DOHH2 (cell line): ENCODE results near the gene GPC5.

ENCODE experiments used
- EZH2phosphoT487 ChIP-seq: fragments of 200-600 bp; sonication (generic); IDR thresholded peaks from 2 replicates; pipeline ENCODE4 v1.6.1; 2017; ENCODE audit warnings: borderline replicate concordance, mild to moderate bottlenecking, antibody characterized with exemption, low read length, moderate library complexity, mixed read lengths
- TF ChIP-seq, protein P1 (sequence below): fragments of 200-600 bp; sonication (generic); IDR thresholded peaks from one replicate; pipeline ENCODE4 v1.5.1; 2014; ENCODE audit warnings: antibody characterized with exemption, mild to moderate bottlenecking, low read depth, low read length; ENCODE audit not compliant: poor library complexity, severe bottlenecking

DNA sequence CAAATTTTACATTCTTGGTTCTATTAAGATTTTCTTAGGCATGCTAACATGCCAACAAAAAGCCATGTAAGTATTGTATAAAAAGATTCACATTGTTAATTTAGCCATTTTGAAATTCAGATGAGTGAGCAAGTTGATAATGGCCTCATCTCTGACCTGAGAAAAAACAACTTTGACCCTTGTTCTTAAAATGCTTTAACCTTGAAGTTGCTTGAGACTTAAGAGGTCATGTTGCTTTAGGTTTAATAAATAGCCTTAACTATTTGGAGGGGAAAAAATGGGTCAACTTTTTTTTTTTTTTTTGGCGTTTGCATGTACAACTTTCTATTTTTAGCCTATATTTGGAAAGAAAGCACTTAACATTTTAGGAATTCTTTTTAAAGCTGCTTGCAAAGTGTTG lies 44.9 kb upstream of the GPC5 start:
- TF ChIP-seq, protein P1, sequence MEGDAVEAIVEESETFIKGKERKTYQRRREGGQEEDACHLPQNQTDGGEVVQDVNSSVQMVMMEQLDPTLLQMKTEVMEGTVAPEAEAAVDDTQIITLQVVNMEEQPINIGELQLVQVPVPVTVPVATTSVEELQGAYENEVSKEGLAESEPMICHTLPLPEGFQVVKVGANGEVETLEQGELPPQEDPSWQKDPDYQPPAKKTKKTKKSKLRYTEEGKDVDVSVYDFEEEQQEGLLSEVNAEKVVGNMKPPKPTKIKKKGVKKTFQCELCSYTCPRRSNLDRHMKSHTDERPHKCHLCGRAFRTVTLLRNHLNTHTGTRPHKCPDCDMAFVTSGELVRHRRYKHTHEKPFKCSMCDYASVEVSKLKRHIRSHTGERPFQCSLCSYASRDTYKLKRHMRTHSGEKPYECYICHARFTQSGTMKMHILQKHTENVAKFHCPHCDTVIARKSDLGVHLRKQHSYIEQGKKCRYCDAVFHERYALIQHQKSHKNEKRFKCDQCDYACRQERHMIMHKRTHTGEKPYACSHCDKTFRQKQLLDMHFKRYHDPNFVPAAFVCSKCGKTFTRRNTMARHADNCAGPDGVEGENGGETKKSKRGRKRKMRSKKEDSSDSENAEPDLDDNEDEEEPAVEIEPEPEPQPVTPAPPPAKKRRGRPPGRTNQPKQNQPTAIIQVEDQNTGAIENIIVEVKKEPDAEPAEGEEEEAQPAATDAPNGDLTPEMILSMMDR = no peak
- TF ChIP-seq EZH2phosphoT487 = no peak
